ENCODE results near the gene INAVA.
"Not testable (repeated sequence)": the region's sequence is repeated elsewhere in the genome, so short reads cannot be mapped to it uniquely, and the experiment has no call there.

Gene INAVA

GRCh38 chr1:200934676-200935245 lies 40.1 kb downstream of the INAVA start:
- Histone ChIP-seq H3K9me3 (ENCODE audit: control insufficient read depth, insufficient read depth, low read length) (no peaks in the 10 kb centered on the region), H3K27me3 (ENCODE audit: control insufficient read depth, insufficient read depth, low read length) (no peaks in the 10 kb centered on the region), H3K4me3 (ENCODE audit: low read length) (no peak overlapping the region), H3K36me3 (ENCODE audit: control insufficient read depth, insufficient read depth, low read length) (no peaks in the 10 kb centered on the region), H3K4me1 (ENCODE audit: control insufficient read depth, insufficient read depth, low read length) (no peaks in the 10 kb centered on the region), H3K27ac (ENCODE audit: low read length) (no peak overlapping the region)
- no peak for DNase-seq (ENCODE audit: low read depth, low spot score)
- no CpG with 5 or more reads among the region's 13 CpGs for WGBS (ENCODE audit: insufficient coverage, insufficient read length)

GRCh38 chr1:200935286-200935962 lies 40.7 kb downstream of the INAVA start:
- not testable (repeated sequence) for H3K4me1 ChIP-seq (ENCODE audit: control insufficient read depth, insufficient read depth, low read length); H3K27ac ChIP-seq (ENCODE audit: low read length); H3K4me3 ChIP-seq (ENCODE audit: low read length); H3K36me3 ChIP-seq (ENCODE audit: control insufficient read depth, insufficient read depth, low read length); DNase-seq (ENCODE audit: low read depth, low spot score); H3K9me3 ChIP-seq (ENCODE audit: control insufficient read depth, insufficient read depth, low read length); H3K27me3 ChIP-seq (ENCODE audit: control insufficient read depth, insufficient read depth, low read length)
- WGBS (ENCODE audit: insufficient coverage, insufficient read length) = no CpG with 5 or more reads among the region's 18 CpGs

- DNase-seq (ENCODE audit: low read depth, low spot score) = no peak
- no peaks in the 10 kb centered on the region for H3K36me3 ChIP-seq (ENCODE audit: control insufficient read depth, insufficient read depth, low read length)
- H3K4me1 ChIP-seq (ENCODE audit: control insufficient read depth, insufficient read depth, low read length) = no peaks in the 10 kb centered on the region
- no CpG with 5 or more reads among the region's 4 CpGs for WGBS (ENCODE audit: insufficient coverage, insufficient read length)
- H3K9me3 ChIP-seq (ENCODE audit: control insufficient read depth, insufficient read depth, low read length) = no peaks in the 10 kb centered on the region
- no peak overlapping the region for H3K4me3 ChIP-seq (ENCODE audit: low read length)
- no peaks in the 10 kb centered on the region for H3K27me3 ChIP-seq (ENCODE audit: control insufficient read depth, insufficient read depth, low read length)
- H3K27ac ChIP-seq (ENCODE audit: low read length) = no peak overlapping the region
Observed at GRCh38 chr1:200938955-200939354, 44.3 kb downstream of the INAVA start.

GRCh38 chr1:200945111-200945510 lies 50.4 kb downstream of the INAVA start:
- Histone ChIP-seq H3K4me3 (ENCODE audit: low read length) (no peak overlapping the region), H3K36me3 (ENCODE audit: control insufficient read depth, insufficient read depth, low read length) (no peaks in the 10 kb centered on the region), H3K9me3 (ENCODE audit: control insufficient read depth, insufficient read depth, low read length) (no peaks in the 10 kb centered on the region), H3K27me3 (ENCODE audit: control insufficient read depth, insufficient read depth, low read length) (no peaks in the 10 kb centered on the region), H3K27ac (ENCODE audit: low read length) (no peak overlapping the region), H3K4me1 (ENCODE audit: control insufficient read depth, insufficient read depth, low read length) (no peaks in the 10 kb centered on the region)
- WGBS (ENCODE audit: insufficient coverage, insufficient read length) = no CpG with 5 or more reads among the region's 3 CpGs
- no peak for DNase-seq (ENCODE audit: low read depth, low spot score)

GRCh38 chr1:200947059-200947566 lies 52.4 kb downstream of the INAVA start:
- H3K36me3 ChIP-seq (ENCODE audit: control insufficient read depth, insufficient read depth, low read length) = no peaks in the 10 kb centered on the region
- no peak overlapping the region for H3K27ac ChIP-seq (ENCODE audit: low read length)
- H3K4me3 ChIP-seq (ENCODE audit: low read length) = no peak overlapping the region
- no peak for DNase-seq (ENCODE audit: low read depth, low spot score)
- H3K9me3 ChIP-seq (ENCODE audit: control insufficient read depth, insufficient read depth, low read length) = no peaks in the 10 kb centered on the region
- no peaks in the 10 kb centered on the region for H3K4me1 ChIP-seq (ENCODE audit: control insufficient read depth, insufficient read depth, low read length)
- WGBS (ENCODE audit: insufficient coverage, insufficient read length) = no CpG with 5 or more reads among the region's 3 CpGs
- H3K27me3 ChIP-seq (ENCODE audit: control insufficient read depth, insufficient read depth, low read length) = no peaks in the 10 kb centered on the region

GRCh38 chr1:200949626-200950025 lies 54.9 kb downstream of the INAVA start:
- H3K36me3 ChIP-seq (ENCODE audit: control insufficient read depth, insufficient read depth, low read length) = no peaks in the 10 kb centered on the region
- no peak overlapping the region for H3K27ac ChIP-seq (ENCODE audit: low read length)
- H3K9me3 ChIP-seq (ENCODE audit: control insufficient read depth, insufficient read depth, low read length) = no peaks in the 10 kb centered on the region
- H3K4me1 ChIP-seq (ENCODE audit: control insufficient read depth, insufficient read depth, low read length) = no peaks in the 10 kb centered on the region
- no peaks in the 10 kb centered on the region for H3K27me3 ChIP-seq (ENCODE audit: control insufficient read depth, insufficient read depth, low read length)
- DNase-seq (ENCODE audit: low read depth, low spot score) = no peak
- H3K4me3 ChIP-seq (ENCODE audit: low read length) = no peak overlapping the region
- no CpG with 5 or more reads among the region's 8 CpGs for WGBS (ENCODE audit: insufficient coverage, insufficient read length)

- no CpG with 5 or more reads among the region's 2 CpGs for WGBS (ENCODE audit: insufficient coverage, insufficient read length)
Observed at GRCh38 chr1:200951016-200951415, 56.3 kb downstream of the INAVA start.

GRCh38 chr1:200954434-200954833 lies 59.7 kb downstream of the INAVA start:
- DNase-seq (ENCODE audit: low read depth, low spot score) = no peak
- H3K27ac ChIP-seq (ENCODE audit: low read length) = no peak overlapping the region
- WGBS (ENCODE audit: insufficient coverage, insufficient read length) = no CpG with 5 or more reads among the region's 3 CpGs
- H3K4me1 ChIP-seq (ENCODE audit: control insufficient read depth, insufficient read depth, low read length) = no peaks in the 10 kb centered on the region
- H3K4me3 ChIP-seq (ENCODE audit: low read length) = no peak overlapping the region
- no peaks in the 10 kb centered on the region for H3K36me3 ChIP-seq (ENCODE audit: control insufficient read depth, insufficient read depth, low read length)
- H3K27me3 ChIP-seq (ENCODE audit: control insufficient read depth, insufficient read depth, low read length) = no peaks in the 10 kb centered on the region
- no peaks in the 10 kb centered on the region for H3K9me3 ChIP-seq (ENCODE audit: control insufficient read depth, insufficient read depth, low read length)

More at GRCh38 chr1:200951016-200951415, 56.3 kb downstream of the INAVA start:
- no peaks in the 10 kb centered on the region for H3K27me3 ChIP-seq (ENCODE audit: control insufficient read depth, insufficient read depth, low read length)
- no peak overlapping the region for H3K4me3 ChIP-seq (ENCODE audit: low read length)
- H3K36me3 ChIP-seq (ENCODE audit: control insufficient read depth, insufficient read depth, low read length) = no peaks in the 10 kb centered on the region
- no peaks in the 10 kb centered on the region for H3K4me1 ChIP-seq (ENCODE audit: control insufficient read depth, insufficient read depth, low read length)
- no peak overlapping the region for H3K27ac ChIP-seq (ENCODE audit: low read length)
- no peak for DNase-seq (ENCODE audit: low read depth, low spot score)
- H3K9me3 ChIP-seq (ENCODE audit: control insufficient read depth, insufficient read depth, low read length) = no peaks in the 10 kb centered on the region

- Histone ChIP-seq H3K4me1 (ENCODE audit: control insufficient read depth, insufficient read depth, low read length) (no peaks in the 10 kb centered on the region), H3K9me3 (ENCODE audit: control insufficient read depth, insufficient read depth, low read length) (no peaks in the 10 kb centered on the region), H3K27me3 (ENCODE audit: control insufficient read depth, insufficient read depth, low read length) (no peaks in the 10 kb centered on the region), H3K4me3 (ENCODE audit: low read length) (no peak overlapping the region), H3K27ac (ENCODE audit: low read length) (no peak overlapping the region), H3K36me3 (ENCODE audit: control insufficient read depth, insufficient read depth, low read length) (no peaks in the 10 kb centered on the region)
- DNase-seq (ENCODE audit: low read depth, low spot score) = no peak
- no CpG with 5 or more reads among the region's 11 CpGs for WGBS (ENCODE audit: insufficient coverage, insufficient read length)
Observed at GRCh38 chr1:200958597-200958996, 63.9 kb downstream of the INAVA start.

GRCh38 chr1:200959411-200959921 lies 64.8 kb downstream of the INAVA start:
- no peaks in the 10 kb centered on the region for H3K9me3 ChIP-seq (ENCODE audit: control insufficient read depth, insufficient read depth, low read length)
- no peak for DNase-seq (ENCODE audit: low read depth, low spot score)
- H3K36me3 ChIP-seq (ENCODE audit: control insufficient read depth, insufficient read depth, low read length) = no peaks in the 10 kb centered on the region
- no peak overlapping the region for H3K4me3 ChIP-seq (ENCODE audit: low read length)
- WGBS (ENCODE audit: insufficient coverage, insufficient read length) = no CpG with 5 or more reads among the region's 15 CpGs
- no peaks in the 10 kb centered on the region for H3K4me1 ChIP-seq (ENCODE audit: control insufficient read depth, insufficient read depth, low read length)
- no peaks in the 10 kb centered on the region for H3K27me3 ChIP-seq (ENCODE audit: control insufficient read depth, insufficient read depth, low read length)
- no peak overlapping the region for H3K27ac ChIP-seq (ENCODE audit: low read length)

Data from iPS DF 6.9 (cell line).